H9 (cell line): ENCODE measurements around the gene TIMM10. TPM values are rescaled to one million over a fixed set of nuclear protein-coding genes. Genes with fewer than 3 reads are reported as not detected.

Source experiments
- DNase-seq: peaks from one replicate; pipeline ENCODE4 v3.0.0-alpha.2; 2017
- H2AFZ ChIP-seq: one replicate; pipeline ENCODE4 v1.6.1; 2013; ENCODE audit warnings: mild to moderate bottlenecking, low read length, control low read depth, moderate library complexity
- H2AK5ac ChIP-seq: 2 replicates; pipeline ENCODE4 v1.6.1; 2013; ENCODE audit warnings: low read length, control low read depth, mixed read lengths; ENCODE audit not compliant: insufficient read length
- H2BK120ac ChIP-seq: one replicate; pipeline ENCODE4 v1.6.1; 2013; ENCODE audit warnings: low read depth, mild to moderate bottlenecking, low read length, control low read depth, inconsistent platforms; ENCODE audit not compliant: poor library complexity, severe bottlenecking
- H2BK12ac ChIP-seq: 2 replicates; pipeline ENCODE4 v1.6.1; 2013; ENCODE audit warnings: low read length, control low read depth, mixed read lengths, low read depth; ENCODE audit not compliant: insufficient read length
- H2BK15ac ChIP-seq: 2 replicates; pipeline ENCODE4 v1.6.1; 2013; ENCODE audit warnings: low read depth, low read length, control low read depth
- H2BK20ac ChIP-seq: one replicate; pipeline ENCODE4 v1.6.1; 2013; ENCODE audit warnings: low read depth, mild to moderate bottlenecking, low read length, control low read depth, inconsistent platforms; ENCODE audit not compliant: poor library complexity, severe bottlenecking
- H2BK5ac ChIP-seq: 2 replicates; pipeline ENCODE4 v1.6.1; 2013; ENCODE audit warnings: low read length, control low read depth, mixed read lengths; ENCODE audit not compliant: insufficient read length
- H3K14ac ChIP-seq: 2 replicates; pipeline ENCODE4 v1.6.1; 2013; ENCODE audit warnings: low read length, control low read depth; ENCODE audit not compliant: insufficient read depth
- H3K18ac ChIP-seq: 2 replicates; pipeline ENCODE4 v1.6.1; 2013; ENCODE audit warnings: low read depth, mild to moderate bottlenecking, mixed read lengths, low read length, control low read depth; ENCODE audit not compliant: insufficient read length
- H3K23ac ChIP-seq: 2 replicates; pipeline ENCODE4 v1.6.1; 2013; ENCODE audit warnings: low read length, control low read depth, mixed read lengths, low read depth; ENCODE audit not compliant: insufficient read length
- H3K23me2 ChIP-seq: 2 replicates; pipeline ENCODE4 v1.6.1; 2013; ENCODE audit warnings: low read depth, mild to moderate bottlenecking, mixed read lengths, low read length, control low read depth; ENCODE audit not compliant: insufficient read length, poor library complexity, severe bottlenecking
- H3K27ac ChIP-seq: 2 replicates; pipeline ENCODE4 v1.5.1; 2013; ENCODE audit warnings: low read length, control low read depth, mixed read lengths, low read depth; ENCODE audit not compliant: insufficient read length
- H3K27me3 ChIP-seq: 2 replicates; pipeline ENCODE4 v1.6.1; 2013; ENCODE audit warnings: low read length, control low read depth, inconsistent platforms; ENCODE audit not compliant: insufficient read depth
- H3K4ac ChIP-seq: 2 replicates; pipeline ENCODE4 v1.6.1; 2013; ENCODE audit warnings: low read depth, mild to moderate bottlenecking, control low read depth, inconsistent platforms, low read length, moderate library complexity
- H3K4me1 ChIP-seq: 2 replicates; pipeline ENCODE4 v1.6.1; 2013; ENCODE audit warnings: low read length, control low read depth, inconsistent platforms; ENCODE audit not compliant: insufficient read depth
- H3K4me2 ChIP-seq: 2 replicates; pipeline ENCODE4 v1.6.1; 2013; ENCODE audit warnings: low read length, control low read depth, mixed read lengths; ENCODE audit not compliant: insufficient read length, insufficient read depth
- H3K56ac ChIP-seq: 2 replicates; pipeline ENCODE4 v1.6.1; 2013; ENCODE audit warnings: low read depth, mild to moderate bottlenecking, mixed read lengths, low read length, control low read depth; ENCODE audit not compliant: insufficient read length
- H3K79me1 ChIP-seq: 2 replicates; pipeline ENCODE4 v1.6.1; 2013; ENCODE audit warnings: low read depth, mild to moderate bottlenecking, moderate library complexity, low read length, control low read depth, inconsistent platforms; ENCODE audit not compliant: insufficient read depth, poor library complexity, severe bottlenecking
- H3K79me2 ChIP-seq: 2 replicates; pipeline ENCODE4 v1.6.1; 2013; ENCODE audit warnings: low read length, control low read depth, inconsistent platforms; ENCODE audit not compliant: insufficient read depth
- H3K9ac ChIP-seq: 2 replicates; pipeline ENCODE4 v1.6.1; 2013; ENCODE audit warnings: low read length, control low read depth, mixed read lengths; ENCODE audit not compliant: insufficient read length; ENCODE audit errors: extremely low read depth
- H3K9me3 ChIP-seq: one replicate; pipeline ENCODE4 v1.6.1; 2013; ENCODE audit warnings: low read depth, low read length, inconsistent platforms; ENCODE audit not compliant: control insufficient read depth
- H3T11ph ChIP-seq: one replicate; pipeline ENCODE4 v1.6.1; 2013; ENCODE audit warnings: mild to moderate bottlenecking, low read length, control low read depth, inconsistent platforms
- H4K20me1 ChIP-seq: one replicate; pipeline ENCODE4 v1.6.1; 2013; ENCODE audit not compliant: control insufficient read depth, insufficient read length, insufficient read depth
- H4K5ac ChIP-seq: 2 replicates; pipeline ENCODE4 v1.6.1; 2013; ENCODE audit warnings: low read depth, mild to moderate bottlenecking, mixed read lengths, low read length, control low read depth; ENCODE audit not compliant: insufficient read length
- H4K8ac ChIP-seq: replicated peaks from 2 replicates; pipeline ENCODE4 v1.6.1; 2013; ENCODE audit warnings: low read length, control low read depth, mixed read lengths, low read depth; ENCODE audit not compliant: insufficient read length
- H4K91ac ChIP-seq: 2 replicates; pipeline ENCODE4 v1.6.1; 2013; ENCODE audit warnings: low read depth, mild to moderate bottlenecking, moderate library complexity, mixed read lengths, low read length, control low read depth; ENCODE audit not compliant: insufficient read length
- H3K27ac Mint-ChIP-seq, 3 experiments: 2 replicates in 2 of 3; 3 replicates in 1 of 3; pipeline ENCODE4 v1.8.0; 2020 to 2021; ENCODE audit warnings: mixed read lengths in 3 of 3, mild to moderate bottlenecking in 1 of 3, moderate library complexity in 1 of 3
- H3K27me3 Mint-ChIP-seq: 2 replicates; pipeline ENCODE4 v1.8.0; 2021; ENCODE audit warnings: low read depth, mild to moderate bottlenecking, moderate library complexity, mixed read lengths
- H3K36me3 Mint-ChIP-seq, 3 experiments: 2 replicates in 2 of 3; 3 replicates in 1 of 3; pipeline ENCODE4 v1.8.0; 2020 to 2021; ENCODE audit warnings: low read depth in 3 of 3, mixed read lengths in 3 of 3; ENCODE audit not compliant: insufficient read depth in 1 of 3
- H3K4me1 Mint-ChIP-seq, 2 experiments: 2 replicates each; pipeline ENCODE4 v1.8.0; 2020; ENCODE audit warnings: mixed read lengths in 2 of 2
- H3K4me3 Mint-ChIP-seq, 2 experiments: 2 replicates in 1 of 2; 3 replicates in 1 of 2; pipeline ENCODE4 v1.8.0; 2020 to 2021; ENCODE audit warnings: mild to moderate bottlenecking in 2 of 2, mixed read lengths in 2 of 2, moderate library complexity in 1 of 2
- H3K9me3 Mint-ChIP-seq, 2 experiments: 2 replicates in 1 of 2; 3 replicates in 1 of 2; pipeline ENCODE4 v1.8.0; 2020; ENCODE audit warnings: mild to moderate bottlenecking in 2 of 2, mixed read lengths in 2 of 2, moderate library complexity in 1 of 2
- CTCF ChIP-seq: fragments of 200-600 bp; sonication (generic); conservative IDR thresholded peaks from 3 replicates; pipeline ENCODE4 v1.8.0; 2021; ENCODE audit warnings: antibody characterized with exemption, mild to moderate bottlenecking
- WGBS: extraction: QIAGEN DNeasy Blood & Tissue Kit; methylation state at CpG from one replicate; pipeline ENCODE4 v1.1.7; 2013; ENCODE audit warnings: missing lambda C conversion rate, low lambda C conversion rate, mixed read lengths; ENCODE audit not compliant: insufficient read length; ENCODE audit errors: extremely low coverage; 5-methylcytosine and 5-hydroxymethylcytosine counted together
- total RNA-seq: library from RNA; stranded (reverse); gene quantifications from 2 replicates; pipeline ENCODE4 v1.2.1, GENCODE V29; 2021

TIMM10 gene
- total RNA-seq, 1 experiment from 2014 or later, result 130 TPM

GRCh38 chr11:57539342-57539741, 8.8 kb upstream of the TIMM10 start:
- H3K27ac Mint-ChIP-seq, result no peak overlapping the region
- Histone ChIP-seq H3K79me1 (no peaks in the 10 kb centered on the region), H2BK5ac (no peak overlapping the region), H4K20me1 (no peaks in the 10 kb centered on the region), H3K27me3 (no peaks in the 10 kb centered on the region), H3K4me1 (peaks cover 4% of the 10 kb centered on the region; the same call in 1 of the 2 replicates), H3K4me2 (no peak overlapping the region), H3K14ac (no peak overlapping the region), H3K23me2 (no peaks in the 10 kb centered on the region), H2AFZ (no peak overlapping the region), H2BK12ac (no peak overlapping the region), H3K9me3 (no peaks in the 10 kb centered on the region), H3K23ac (no peak overlapping the region), H3K79me2 (no peaks in the 10 kb centered on the region), H3K9ac (no peak overlapping the region), H4K8ac (no peak overlapping the region), H3T11ph (no peak overlapping the region), H3K56ac (no peak overlapping the region), H2BK20ac (no peak overlapping the region), H3K4ac (no peak overlapping the region), H3K27ac (no peak overlapping the region), H3K18ac (no peak overlapping the region), H2BK15ac (no peak overlapping the region), H2BK120ac (no peak overlapping the region), H4K91ac (no peak overlapping the region), H4K5ac (no peak overlapping the region), H2AK5ac (no peak overlapping the region)
- peaks cover 55% of the 10 kb centered on the region for H3K27me3 Mint-ChIP-seq
- TF ChIP-seq CTCF, result no peak
- peaks cover 29 to 42% of the 10 kb centered on the region in 2 experiments for H3K4me1 Mint-ChIP-seq
- DNase-seq, result no peak
- peaks cover 0 to 3% (median 0%) of the 10 kb centered on the region in 3 experiments; a peak in 1 of 7 replicates for H3K36me3 Mint-ChIP-seq
- no peak overlapping the region for H3K4me3 Mint-ChIP-seq
- no CpG with 5 or more reads among the region's 1 CpG for WGBS
- no peaks in the 10 kb centered on the region for H3K9me3 Mint-ChIP-seq
